Measurements from ENCODE around the gene FDXR. TPM values are rescaled to one million over a fixed set of nuclear protein-coding genes. Genes with fewer than 3 reads are reported as not detected.
A peak's percentile ranks its signal among the peaks of the same experiment; 100 is the strongest.

The FDXR gene
- total RNA-seq, 4 donors from 2014 or later, result 3.6 to 7.8 (median 4.6) TPM

GRCh38 chr17:74864297-74864865 is 8.4 kb downstream of the FDXR start:
- WGBS, 2 donors (ENCODE audit: low coverage in 1 of 2), result no CpG with 5 or more reads among the region's 15 CpGs
- H3K27me3 ChIP-seq, result peaks cover 45% of the 10 kb centered on the region
- no peak overlapping the region for H3K27ac ChIP-seq
- TF ChIP-seq POLR2AphosphoS5 (IDR thresholded peaks at IDR 0.05) (no peak), EP300 (IDR thresholded peaks at IDR 0.05) (no peak), POLR2A (IDR thresholded peaks at IDR 0.05) (no peak), CTCF (IDR thresholded peaks at IDR 0.05) (no peak)
- peaks cover 0 to 38% (median 23%) of the 10 kb centered on the region in 3 donors for H3K4me1 ChIP-seq
- no peaks in the 10 kb centered on the region for H3K36me3 ChIP-seq
- H3K4me3 ChIP-seq, result no peak overlapping the region
- H3K9me3 ChIP-seq, result no peaks in the 10 kb centered on the region
- ATAC-seq, result peak; percentile 2

DNA sequence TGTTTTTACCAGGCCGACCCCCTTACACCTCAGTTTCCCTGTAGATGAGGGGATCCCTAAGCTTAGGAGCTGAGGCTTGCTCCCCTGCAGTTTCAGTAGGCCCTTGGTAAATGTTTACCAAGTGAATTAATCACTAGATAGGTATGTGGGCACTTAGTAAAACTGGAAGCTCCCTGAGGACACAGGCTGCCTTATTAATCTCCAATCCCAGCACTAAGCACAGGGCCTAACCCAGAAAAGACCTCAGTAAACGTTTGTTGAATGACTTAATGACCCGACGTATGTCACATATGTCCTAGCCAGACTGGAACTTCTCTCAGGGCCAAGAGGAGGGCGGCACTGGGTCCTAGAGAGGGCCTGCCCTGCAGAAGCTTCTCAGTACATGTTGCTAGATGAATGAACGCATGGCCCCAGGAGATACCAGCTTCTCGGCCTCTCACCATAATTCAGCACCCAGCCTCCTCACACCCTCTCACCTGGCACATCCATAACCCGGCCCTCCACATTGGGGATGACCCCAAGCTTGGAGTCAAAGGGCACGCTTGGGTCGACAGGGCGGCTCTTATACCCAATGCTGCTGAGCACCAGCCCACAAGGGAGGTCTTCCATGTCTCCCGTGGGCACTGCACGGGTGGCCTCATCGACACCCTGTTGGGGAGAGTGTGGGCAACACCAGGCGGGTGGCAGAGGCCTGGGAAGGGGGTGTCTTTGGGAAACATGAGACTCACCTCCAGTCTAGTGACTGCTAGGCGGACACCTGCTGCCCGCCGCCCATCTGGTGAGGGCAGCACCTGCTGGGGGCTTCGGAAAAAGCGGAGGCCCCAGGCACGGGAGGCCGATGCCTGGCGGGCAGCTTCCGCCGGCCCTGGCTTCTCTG is 9.1 kb downstream of the FDXR start:
- Histone ChIP-seq H3K27ac (no peak overlapping the region), H3K9me3 (no peaks in the 10 kb centered on the region), H3K27me3 (peaks cover 52% of the 10 kb centered on the region), H3K4me3 (no peak overlapping the region), H3K36me3 (no peaks in the 10 kb centered on the region), H3K4me1 (peaks cover 0 to 40% (median 23%) of the 10 kb centered on the region in 3 donors)
- TF ChIP-seq EP300 (IDR thresholded peaks at IDR 0.05) (no peak), POLR2AphosphoS5 (IDR thresholded peaks at IDR 0.05) (no peak), POLR2A (IDR thresholded peaks at IDR 0.05) (no peak), CTCF (IDR thresholded peaks at IDR 0.05) (no peak)
- WGBS, 2 donors (ENCODE audit: low coverage in 1 of 2), result 70 to 88% methylated on average over 3 to 10 of the region's 25 CpGs
- no peak for ATAC-seq

GRCh38 chr17:74862919-74863318 is 9.9 kb downstream of the FDXR start:
- no peak for ATAC-seq
- no peak overlapping the region for H3K27ac ChIP-seq
- no peak overlapping the region for H3K4me3 ChIP-seq
- no peaks in the 10 kb centered on the region for H3K9me3 ChIP-seq
- H3K27me3 ChIP-seq, result peaks cover 60% of the 10 kb centered on the region
- WGBS, 2 donors (ENCODE audit: low coverage in 1 of 2), result no CpG with 5 or more reads among the region's 6 CpGs
- no peaks in the 10 kb centered on the region for H3K36me3 ChIP-seq
- peaks cover 0 to 40% (median 23%) of the 10 kb centered on the region in 3 donors for H3K4me1 ChIP-seq
- TF ChIP-seq POLR2A (IDR thresholded peaks at IDR 0.05) (no peak), POLR2AphosphoS5 (IDR thresholded peaks at IDR 0.05) (no peak)

DNA sequence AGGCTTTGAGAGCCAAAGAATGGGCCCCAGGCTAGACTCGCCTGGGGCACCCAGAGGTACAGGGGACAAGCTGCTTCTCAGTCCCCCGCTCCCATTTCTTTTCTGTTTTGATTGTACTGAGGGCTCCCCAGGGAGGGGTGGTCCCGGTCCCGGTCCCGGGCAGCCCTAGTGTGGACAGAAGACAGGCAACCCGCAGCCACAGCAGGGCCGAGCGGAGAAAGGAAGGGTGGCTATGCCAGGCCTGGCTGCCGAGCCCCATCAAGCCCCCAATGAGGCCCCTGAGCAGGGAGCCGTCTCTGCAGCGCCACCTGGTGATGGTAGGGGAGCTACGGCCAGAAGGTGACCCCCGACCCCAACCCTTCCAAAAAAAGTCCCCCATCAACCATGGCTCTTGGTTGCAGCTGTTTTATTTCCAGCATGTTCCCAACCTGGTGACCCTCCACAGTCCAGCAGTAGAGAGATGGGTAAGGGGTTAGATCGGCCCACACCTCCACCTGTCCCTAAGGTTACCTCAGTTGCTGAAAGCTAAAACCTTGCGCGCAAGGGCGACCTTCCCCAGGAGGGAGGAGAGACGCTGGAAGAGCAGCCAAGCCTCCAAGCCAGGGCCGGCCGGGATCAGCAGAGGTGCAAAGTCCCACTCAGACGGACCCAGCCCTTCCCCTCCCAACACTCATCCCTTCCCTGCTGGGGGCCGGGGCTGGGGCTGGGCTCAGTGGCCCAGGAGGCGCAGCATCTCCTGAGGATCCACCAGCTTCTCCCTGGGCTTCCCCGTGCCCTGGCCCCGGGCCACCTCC is 10.5 kb downstream of the FDXR start:
- Histone ChIP-seq H3K4me3 (peak overlapping the region in 1 of 2 donors; percentile 41), H3K36me3 (no peaks in the 10 kb centered on the region), H3K4me1 (peaks cover 0 to 40% (median 23%) of the 10 kb centered on the region in 3 donors), H3K27ac (no peak overlapping the region), H3K27me3 (peaks cover 66% of the 10 kb centered on the region), H3K9me3 (no peaks in the 10 kb centered on the region)
- ATAC-seq, result peak; percentile 52
- 8% methylated on average over 2 of the region's 25 CpGs; no CpG with 5 or more reads in 1 of the 2 donors for WGBS, 2 donors (ENCODE audit: low coverage in 1 of 2)
- TF ChIP-seq EP300 (IDR thresholded peaks at IDR 0.05) (no peak), POLR2AphosphoS5 (IDR thresholded peaks at IDR 0.05) (no peak), CTCF (IDR thresholded peaks at IDR 0.05) (peak in 3 of 4 experiments; percentile 49 to 82 (median 65))

GRCh38 chr17:74861662-74862107 is 11.1 kb downstream of the FDXR start:
- Histone ChIP-seq H3K36me3 (no peaks in the 10 kb centered on the region), H3K4me1 (peaks cover 0 to 40% (median 23%) of the 10 kb centered on the region in 3 donors), H3K27ac (no peak overlapping the region), H3K9me3 (no peaks in the 10 kb centered on the region), H3K4me3 (peak overlapping the region in 1 of 2 donors; percentile 41), H3K27me3 (peaks cover 72% of the 10 kb centered on the region)
- WGBS, 2 donors (ENCODE audit: low coverage in 1 of 2), result 18% methylated on average over 6 of the region's 36 CpGs; no CpG with 5 or more reads in 1 of the 2 donors
- TF ChIP-seq POLR2A (IDR thresholded peaks at IDR 0.05), result no peak
- no peak for TF ChIP-seq POLR2AphosphoS5 (IDR thresholded peaks at IDR 0.05)
- TF ChIP-seq CTCF (IDR thresholded peaks at IDR 0.05), result no peak
- no peak for TF ChIP-seq EP300 (IDR thresholded peaks at IDR 0.05)
- no peak for ATAC-seq
